Keratinocyte (primary cell): ENCODE measurements around the gene CCDC197.

Experiments
- CTCF ChIP-seq, 3 experiments: IDR thresholded peaks in 1 of 3; conservative IDR thresholded peaks in 1 of 3; optimal IDR thresholded peaks in 1 of 3; 2 replicates in 2 of 3; 3 replicates in 1 of 3; pipeline versions ENCODE3 to v1.5.1; 2011; ENCODE audit warnings: low read length in 3 of 3, mild to moderate bottlenecking in 3 of 3, moderate library complexity in 2 of 3, control low read depth in 1 of 3, inconsistent platforms in 1 of 3; ENCODE audit not compliant: insufficient read depth in 2 of 3; ENCODE audit errors: extremely low read depth in 1 of 3
- EZH2 ChIP-seq: IDR thresholded peaks from one replicate; pipeline ENCODE4 v1.6.1; 2012; ENCODE audit warnings: inconsistent platforms, mild to moderate bottlenecking, low read length, moderate library complexity

GRCh38 chr14:94050231-94050880 lies 53.3 kb downstream of the CCDC197 start:
- TF ChIP-seq CTCF (optimal IDR thresholded peaks at IDR 0.05 in 1 of 3, IDR thresholded peaks at IDR 0.05 in 1 of 3, conservative IDR thresholded peaks at IDR 0.05 in 1 of 3; ENCODE audit: extremely low read depth in 1 of 3, insufficient read depth in 2 of 3, low read length in 3 of 3) = no peak
- TF ChIP-seq EZH2 = no peak
